C4-2B (cell line): ENCODE data around the gene SULT1C3.

ENCODE experiments used
- H3K27ac ChIP-seq: fragments of 450-650 bp; 2 replicates; pipeline ENCODE4 v1.5.1; 2017
- CTCF ChIP-seq: fragments of 450-650 bp; conservative IDR thresholded peaks from 2 replicates; pipeline ENCODE4 v1.5.1; 2017; ENCODE audit warnings: mild to moderate bottlenecking
- ZFX ChIP-seq: fragments of 450-650 bp; IDR thresholded peaks from 2 replicates; pipeline ENCODE4 v1.6.1; 2017

The SULT1C3 gene

DNA sequence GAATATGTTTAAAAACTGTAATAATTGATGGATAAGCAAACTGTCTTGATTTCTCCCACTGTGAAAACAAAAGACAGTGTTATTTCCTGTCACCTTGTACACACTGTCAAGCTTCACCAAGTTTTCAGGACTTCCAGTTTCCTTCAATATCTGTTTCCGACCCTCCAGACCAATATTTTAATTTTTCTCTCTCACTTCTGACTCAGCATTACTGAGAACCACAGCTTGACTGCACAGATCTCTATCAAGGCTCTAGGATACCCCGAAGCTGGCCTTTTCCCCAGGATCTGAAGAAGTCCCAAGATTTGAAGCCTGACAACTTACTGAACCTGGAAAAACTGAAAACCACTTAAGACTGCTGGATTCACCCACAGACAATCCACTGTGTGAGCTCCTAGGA lies 13.2 kb upstream of the SULT1C3 start:
- no peak overlapping the region for H3K27ac ChIP-seq
- TF ChIP-seq ZFX (no peak), CTCF (no peak)

DNA sequence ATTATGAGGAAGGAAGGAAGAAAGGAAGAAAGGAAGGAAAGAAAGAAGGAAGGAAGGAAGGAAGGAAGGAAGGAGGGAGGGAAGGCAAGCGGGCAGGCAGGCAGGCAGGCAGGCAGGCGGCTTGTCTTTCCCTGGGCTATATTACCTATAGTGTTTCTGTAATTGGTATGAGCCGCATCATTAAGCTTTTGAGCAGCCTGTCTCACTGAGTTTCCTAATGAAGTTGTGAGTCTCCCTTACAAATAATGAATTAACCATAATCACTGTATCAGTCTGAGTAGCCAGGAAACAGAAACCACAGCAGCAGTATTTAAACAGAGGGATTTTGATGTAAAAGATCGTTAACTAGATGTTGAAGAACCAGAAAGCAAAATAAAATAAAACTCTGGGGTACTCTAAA lies 11.8 kb upstream of the SULT1C3 start:
- no peak overlapping the region for H3K27ac ChIP-seq
- no peak for TF ChIP-seq CTCF
- no peak for TF ChIP-seq ZFX

DNA sequence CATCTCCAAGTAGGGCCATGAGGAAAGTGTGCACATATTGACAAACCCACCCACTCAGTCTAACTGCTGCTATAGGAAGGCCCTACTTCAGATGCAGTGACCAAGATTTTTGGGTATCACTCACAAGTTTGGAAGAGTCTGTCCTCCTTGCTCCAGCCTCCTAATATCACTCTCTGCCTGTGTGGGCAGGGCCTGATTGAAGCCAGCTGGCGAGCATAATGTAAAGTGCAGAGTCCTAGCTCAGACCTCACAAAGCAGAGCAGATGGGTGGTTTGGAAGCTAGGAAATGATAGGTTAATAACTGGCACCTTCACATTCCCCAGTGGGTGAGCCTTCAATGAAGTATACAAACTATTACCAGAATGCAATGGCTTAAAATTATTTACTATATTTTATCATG lies 11.2 kb upstream of the SULT1C3 start:
- no peak overlapping the region for H3K27ac ChIP-seq
- TF ChIP-seq CTCF, result no peak
- no peak for TF ChIP-seq ZFX

- no peak overlapping the region for H3K27ac ChIP-seq
- no peak for TF ChIP-seq CTCF
- no peak for TF ChIP-seq ZFX
Observed at GRCh38 chr2:108229875-108230274, 9.9 kb upstream of the SULT1C3 start.

DNA sequence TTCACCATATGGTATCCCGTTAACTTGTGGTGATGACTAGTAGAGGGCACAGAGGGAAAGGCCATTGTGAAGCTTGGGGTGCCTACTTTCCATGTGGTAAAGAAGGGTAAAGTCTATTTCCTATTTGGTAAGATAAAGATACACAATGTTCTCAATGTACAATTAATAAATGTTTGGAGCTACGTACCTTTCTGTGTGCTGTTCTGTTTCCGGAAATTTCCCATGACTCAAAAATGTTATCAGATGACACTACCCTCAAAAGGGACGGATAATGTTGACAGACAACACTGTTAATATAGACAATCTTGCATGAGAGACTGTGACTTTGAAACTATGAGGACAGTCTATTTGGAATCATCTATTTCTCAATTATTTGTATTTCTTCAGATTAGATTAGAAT lies 4.2 kb upstream of the SULT1C3 start:
- TF ChIP-seq CTCF (no peak), ZFX (no peak)
- no peak overlapping the region for H3K27ac ChIP-seq

- TF ChIP-seq ZFX, result no peak
- H3K27ac ChIP-seq, result no peak overlapping the region
Observed at GRCh38 chr2:108236676-108237335, 3.0 kb upstream of the SULT1C3 start.

DNA sequence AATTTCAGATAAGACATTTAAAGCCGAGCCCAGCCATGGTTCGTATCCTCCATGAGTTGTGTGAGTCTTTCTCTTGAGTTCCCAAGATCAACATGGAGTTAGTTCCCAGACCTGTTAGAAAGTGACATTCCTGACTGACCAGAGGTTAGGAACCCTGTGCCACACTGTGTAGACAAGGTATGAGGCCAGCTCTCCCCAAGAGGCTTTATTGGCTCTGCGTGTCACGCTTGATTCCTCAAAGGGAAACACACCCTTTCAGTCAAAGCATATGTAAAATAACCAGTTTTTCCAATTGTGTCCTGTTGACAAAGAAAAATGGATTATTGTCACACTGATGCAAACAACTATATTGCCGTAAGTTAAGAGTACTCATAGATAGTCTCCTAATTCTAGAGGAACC lies 1.2 kb downstream of the SULT1C3 start:
- TF ChIP-seq ZFX, result no peak
- no peak for TF ChIP-seq CTCF
- no peak overlapping the region for H3K27ac ChIP-seq

- no peak for TF ChIP-seq ZFX
- no peak for TF ChIP-seq CTCF
- H3K27ac ChIP-seq, result no peak overlapping the region
Observed at GRCh38 chr2:108243566-108243965, 3.8 kb downstream of the SULT1C3 start.
